Measurements from ENCODE around the gene TCAP. TPM values are rescaled to one million over a fixed set of nuclear protein-coding genes. Genes with fewer than 3 reads are reported as not detected.

The TCAP gene
- polyA plus RNA-seq, 3 donors, result 1.3 TPM; not detected in 2

- Histone ChIP-seq H3K4me2 (replicated peaks; ENCODE audit: extremely low read depth, low read length, poor library complexity, severe bottlenecking) (no peak overlapping the region), H3K27ac (ENCODE audit: low read depth in 1 of 2, low read length in 2 of 2) (no peak overlapping the region), H4K20me1 (ENCODE audit: insufficient read depth, low read length) (no peaks in the 10 kb centered on the region), H3K9me3 (replicated peaks in 1 of 2; ENCODE audit: control insufficient read depth in 1 of 2, insufficient read depth in 1 of 2, low read length in 2 of 2) (peaks cover 0 to 3% of the 10 kb centered on the region in 2 donors), H3K4me1 (ENCODE audit: control insufficient read depth in 1 of 2, insufficient read depth in 2 of 2, low read length in 2 of 2) (peaks cover 12 to 18% of the 10 kb centered on the region in 2 donors), H3K36me3 (replicated peaks in 1 of 2; ENCODE audit: control insufficient read depth in 1 of 2, insufficient read depth in 2 of 2, low read length in 2 of 2) (no peaks in the 10 kb centered on the region), H3K27me3 (ENCODE audit: control insufficient read depth in 2 of 2, insufficient read depth in 2 of 2, low read length in 2 of 2) (peaks cover 10 to 47% of the 10 kb centered on the region in 2 donors), H3K9ac (ENCODE audit: insufficient read depth, low read length, poor library complexity, severe bottlenecking) (no peak overlapping the region), H3K79me2 (ENCODE audit: insufficient read depth, low read length) (no peaks in the 10 kb centered on the region), H3K4me3 (replicated peaks in 1 of 3; ENCODE audit: low read depth in 2 of 3, low read length in 3 of 3) (no peak overlapping the region), H2AFZ (ENCODE audit: insufficient read depth, low read depth, low read length, poor library complexity, severe bottlenecking) (no peak overlapping the region)
- Mint-ChIP-seq H3K9me3 (peaks cover 0 to 6% (median 5%) of the 10 kb centered on the region in 7 donors), H3K27me3 (ENCODE audit: low read depth in 3 of 3) (peaks cover 37 to 62% (median 47%) of the 10 kb centered on the region in 3 donors), H3K36me3 (peaks cover 0 to 3% of the 10 kb centered on the region in 2 donors), H3K27ac (peak overlapping the region in 1 of 7 donors; percentile 59), H3K4me1 (peaks cover 22% of the 10 kb centered on the region), H3K4me3 (peak overlapping the region in 1 of 2 donors; percentile 24)
- intact Hi-C loops (cut with micrococcal nuclease), result no loop called here
- no peak for DNase-seq
- TF ChIP-seq, protein P1, sequence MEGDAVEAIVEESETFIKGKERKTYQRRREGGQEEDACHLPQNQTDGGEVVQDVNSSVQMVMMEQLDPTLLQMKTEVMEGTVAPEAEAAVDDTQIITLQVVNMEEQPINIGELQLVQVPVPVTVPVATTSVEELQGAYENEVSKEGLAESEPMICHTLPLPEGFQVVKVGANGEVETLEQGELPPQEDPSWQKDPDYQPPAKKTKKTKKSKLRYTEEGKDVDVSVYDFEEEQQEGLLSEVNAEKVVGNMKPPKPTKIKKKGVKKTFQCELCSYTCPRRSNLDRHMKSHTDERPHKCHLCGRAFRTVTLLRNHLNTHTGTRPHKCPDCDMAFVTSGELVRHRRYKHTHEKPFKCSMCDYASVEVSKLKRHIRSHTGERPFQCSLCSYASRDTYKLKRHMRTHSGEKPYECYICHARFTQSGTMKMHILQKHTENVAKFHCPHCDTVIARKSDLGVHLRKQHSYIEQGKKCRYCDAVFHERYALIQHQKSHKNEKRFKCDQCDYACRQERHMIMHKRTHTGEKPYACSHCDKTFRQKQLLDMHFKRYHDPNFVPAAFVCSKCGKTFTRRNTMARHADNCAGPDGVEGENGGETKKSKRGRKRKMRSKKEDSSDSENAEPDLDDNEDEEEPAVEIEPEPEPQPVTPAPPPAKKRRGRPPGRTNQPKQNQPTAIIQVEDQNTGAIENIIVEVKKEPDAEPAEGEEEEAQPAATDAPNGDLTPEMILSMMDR (IDR thresholded peaks at IDR 0.05), result peak; percentile 45
- 52% methylated on average over 13 of the region's 19 CpGs for WGBS (ENCODE audit: insufficient coverage)
Observed at GRCh38 chr17:39671651-39672521, 6.7 kb downstream of the TCAP start.

- no peak for DNase-seq
- Histone ChIP-seq H3K27ac (ENCODE audit: low read depth in 1 of 2, low read length in 2 of 2) (no peak overlapping the region), H3K79me2 (ENCODE audit: insufficient read depth, low read length) (no peaks in the 10 kb centered on the region), H3K9ac (ENCODE audit: insufficient read depth, low read length, poor library complexity, severe bottlenecking) (no peak overlapping the region), H2AFZ (ENCODE audit: insufficient read depth, low read depth, low read length, poor library complexity, severe bottlenecking) (no peak overlapping the region), H4K20me1 (ENCODE audit: insufficient read depth, low read length) (no peaks in the 10 kb centered on the region), H3K4me2 (replicated peaks; ENCODE audit: extremely low read depth, low read length, poor library complexity, severe bottlenecking) (no peak overlapping the region), H3K9me3 (replicated peaks in 1 of 2; ENCODE audit: control insufficient read depth in 1 of 2, insufficient read depth in 1 of 2, low read length in 2 of 2) (no peaks in the 10 kb centered on the region), H3K36me3 (replicated peaks in 1 of 2; ENCODE audit: control insufficient read depth in 1 of 2, insufficient read depth in 2 of 2, low read length in 2 of 2) (no peaks in the 10 kb centered on the region), H3K4me1 (ENCODE audit: control insufficient read depth in 1 of 2, insufficient read depth in 2 of 2, low read length in 2 of 2) (peaks cover 8 to 14% of the 10 kb centered on the region in 2 donors), H3K27me3 (ENCODE audit: control insufficient read depth in 2 of 2, insufficient read depth in 2 of 2, low read length in 2 of 2) (peaks cover 6 to 39% of the 10 kb centered on the region in 2 donors), H3K4me3 (replicated peaks in 1 of 3; ENCODE audit: low read depth in 2 of 3, low read length in 3 of 3) (no peak overlapping the region)
- intact Hi-C loops (cut with micrococcal nuclease), result no loop called here
- 91% methylated on average over 9 of the region's 15 CpGs for WGBS (ENCODE audit: insufficient coverage)
- Mint-ChIP-seq H3K27me3 (ENCODE audit: low read depth in 3 of 3) (peaks cover 33 to 54% (median 39%) of the 10 kb centered on the region in 3 donors), H3K36me3 (peaks cover 3 to 9% of the 10 kb centered on the region in 2 donors), H3K4me1 (peaks cover 22% of the 10 kb centered on the region), H3K27ac (peak overlapping the region in 1 of 7 donors; percentile 13), H3K4me3 (no peak overlapping the region), H3K9me3 (peaks cover 0 to 6% (median 2%) of the 10 kb centered on the region in 7 donors)
- TF ChIP-seq, protein P1 (IDR thresholded peaks at IDR 0.05), result peak; percentile 24
Observed at GRCh38 chr17:39672522-39673334, 7.6 kb downstream of the TCAP start.
